GM23338 (cell line): ENCODE measurements around the gene BRSK2.

Experiments used
- CREB1 ChIP-seq: fragments of 250-450 bp; sonication (Bioruptor Pico); IDR thresholded peaks from 2 replicates; pipeline ENCODE4 v1.5.0; 2020; ENCODE audit warnings: low read depth, mild to moderate bottlenecking, moderate library complexity
- ETS1 ChIP-seq: IDR thresholded peaks from 2 replicates; pipeline ENCODE4 v1.6.1; 2016; ENCODE audit warnings: antibody characterized with exemption
- EZH2 ChIP-seq: fragments of 200-600 bp; sonication (generic); IDR thresholded peaks from one replicate; pipeline ENCODE4 v1.8.0; 2017; ENCODE audit warnings: antibody characterized with exemption, mild to moderate bottlenecking, low read depth; ENCODE audit not compliant: unreplicated experiment
- EZH2phosphoT487 ChIP-seq: fragments of 200-600 bp; sonication (generic); IDR thresholded peaks from one replicate; pipeline ENCODE4 v1.8.1; 2018; ENCODE audit warnings: antibody characterized with exemption; ENCODE audit not compliant: unreplicated experiment
- JUNB ChIP-seq: IDR thresholded peaks from one replicate; pipeline ENCODE4 v1.6.1; 2016; ENCODE audit warnings: antibody characterized with exemption; ENCODE audit not compliant: unreplicated experiment
- NANOG ChIP-seq: IDR thresholded peaks from 2 replicates; pipeline ENCODE4 v1.6.1; 2016; ENCODE audit warnings: antibody characterized with exemption, borderline replicate concordance
- POLR2AphosphoS5 ChIP-seq: IDR thresholded peaks from 2 replicates; pipeline ENCODE4 v1.6.1; 2016; ENCODE audit warnings: antibody characterized with exemption, low read depth
- STAT1 ChIP-seq: IDR thresholded peaks from one replicate; pipeline ENCODE4 v1.6.1; 2016; ENCODE audit warnings: antibody characterized with exemption; ENCODE audit not compliant: unreplicated experiment
- ZNF114 ChIP-seq: fragments of 250-450 bp; sonication (Bioruptor Pico); IDR thresholded peaks from 2 replicates; pipeline ENCODE4 v1.5.0; 2020; ENCODE audit warnings: mild to moderate bottlenecking, moderate library complexity
- TF ChIP-seq, protein P1 (sequence below), 2 experiments: fragments of 200-600 bp in 1 of 2; sonication (generic) in 1 of 2; conservative IDR thresholded peaks; 2 replicates each; pipeline versions ENCODE4 v1.5.1 to v1.6.1; 2016 to 2017; ENCODE audit warnings: antibody characterized with exemption in 2 of 2, low read depth in 2 of 2, mild to moderate bottlenecking in 2 of 2, moderate library complexity in 1 of 2
- TF ChIP-seq, protein P2 (sequence below): IDR thresholded peaks from one replicate; pipeline ENCODE4 v1.6.1; 2018; ENCODE audit warnings: antibody characterized with exemption; ENCODE audit not compliant: unreplicated experiment

DNA sequence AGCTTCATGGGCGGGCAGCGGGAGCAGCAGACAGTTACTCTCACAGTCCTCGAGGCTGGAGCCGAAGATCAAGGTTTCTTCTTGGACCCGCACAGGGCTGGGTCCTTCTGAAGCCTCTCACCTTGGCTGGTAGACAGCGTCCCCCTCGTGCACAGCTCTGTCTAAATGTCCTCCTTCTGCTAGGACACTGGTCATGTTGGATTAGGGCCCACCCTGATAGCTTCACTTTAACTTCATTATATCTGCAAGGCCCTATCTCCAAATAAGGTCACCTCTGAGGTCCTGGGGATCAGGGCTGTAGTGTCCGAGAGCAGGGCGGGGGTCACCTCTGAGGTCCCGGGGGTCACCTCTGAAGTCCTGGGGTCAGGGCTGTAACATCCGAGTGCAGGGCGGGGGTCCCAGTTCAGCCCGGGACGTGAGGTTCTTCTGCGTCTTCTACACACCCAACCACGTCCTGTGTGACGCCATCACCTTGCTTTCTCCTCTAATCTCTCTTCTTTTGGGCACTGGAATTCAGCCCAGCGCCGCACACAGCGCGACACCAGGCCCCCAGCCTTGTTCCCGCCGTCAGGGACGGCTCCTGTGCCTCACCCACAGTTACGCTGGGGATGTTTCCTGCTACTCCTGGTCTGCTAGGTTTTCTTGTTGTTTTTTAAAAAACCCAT, 46.2 kb upstream of the BRSK2 start:
- TF ChIP-seq, protein P1, sequence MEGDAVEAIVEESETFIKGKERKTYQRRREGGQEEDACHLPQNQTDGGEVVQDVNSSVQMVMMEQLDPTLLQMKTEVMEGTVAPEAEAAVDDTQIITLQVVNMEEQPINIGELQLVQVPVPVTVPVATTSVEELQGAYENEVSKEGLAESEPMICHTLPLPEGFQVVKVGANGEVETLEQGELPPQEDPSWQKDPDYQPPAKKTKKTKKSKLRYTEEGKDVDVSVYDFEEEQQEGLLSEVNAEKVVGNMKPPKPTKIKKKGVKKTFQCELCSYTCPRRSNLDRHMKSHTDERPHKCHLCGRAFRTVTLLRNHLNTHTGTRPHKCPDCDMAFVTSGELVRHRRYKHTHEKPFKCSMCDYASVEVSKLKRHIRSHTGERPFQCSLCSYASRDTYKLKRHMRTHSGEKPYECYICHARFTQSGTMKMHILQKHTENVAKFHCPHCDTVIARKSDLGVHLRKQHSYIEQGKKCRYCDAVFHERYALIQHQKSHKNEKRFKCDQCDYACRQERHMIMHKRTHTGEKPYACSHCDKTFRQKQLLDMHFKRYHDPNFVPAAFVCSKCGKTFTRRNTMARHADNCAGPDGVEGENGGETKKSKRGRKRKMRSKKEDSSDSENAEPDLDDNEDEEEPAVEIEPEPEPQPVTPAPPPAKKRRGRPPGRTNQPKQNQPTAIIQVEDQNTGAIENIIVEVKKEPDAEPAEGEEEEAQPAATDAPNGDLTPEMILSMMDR (conservative IDR thresholded peaks at IDR 0.05; ENCODE audit: low read depth in 2 of 2), result no peak
- TF ChIP-seq, protein P2, sequence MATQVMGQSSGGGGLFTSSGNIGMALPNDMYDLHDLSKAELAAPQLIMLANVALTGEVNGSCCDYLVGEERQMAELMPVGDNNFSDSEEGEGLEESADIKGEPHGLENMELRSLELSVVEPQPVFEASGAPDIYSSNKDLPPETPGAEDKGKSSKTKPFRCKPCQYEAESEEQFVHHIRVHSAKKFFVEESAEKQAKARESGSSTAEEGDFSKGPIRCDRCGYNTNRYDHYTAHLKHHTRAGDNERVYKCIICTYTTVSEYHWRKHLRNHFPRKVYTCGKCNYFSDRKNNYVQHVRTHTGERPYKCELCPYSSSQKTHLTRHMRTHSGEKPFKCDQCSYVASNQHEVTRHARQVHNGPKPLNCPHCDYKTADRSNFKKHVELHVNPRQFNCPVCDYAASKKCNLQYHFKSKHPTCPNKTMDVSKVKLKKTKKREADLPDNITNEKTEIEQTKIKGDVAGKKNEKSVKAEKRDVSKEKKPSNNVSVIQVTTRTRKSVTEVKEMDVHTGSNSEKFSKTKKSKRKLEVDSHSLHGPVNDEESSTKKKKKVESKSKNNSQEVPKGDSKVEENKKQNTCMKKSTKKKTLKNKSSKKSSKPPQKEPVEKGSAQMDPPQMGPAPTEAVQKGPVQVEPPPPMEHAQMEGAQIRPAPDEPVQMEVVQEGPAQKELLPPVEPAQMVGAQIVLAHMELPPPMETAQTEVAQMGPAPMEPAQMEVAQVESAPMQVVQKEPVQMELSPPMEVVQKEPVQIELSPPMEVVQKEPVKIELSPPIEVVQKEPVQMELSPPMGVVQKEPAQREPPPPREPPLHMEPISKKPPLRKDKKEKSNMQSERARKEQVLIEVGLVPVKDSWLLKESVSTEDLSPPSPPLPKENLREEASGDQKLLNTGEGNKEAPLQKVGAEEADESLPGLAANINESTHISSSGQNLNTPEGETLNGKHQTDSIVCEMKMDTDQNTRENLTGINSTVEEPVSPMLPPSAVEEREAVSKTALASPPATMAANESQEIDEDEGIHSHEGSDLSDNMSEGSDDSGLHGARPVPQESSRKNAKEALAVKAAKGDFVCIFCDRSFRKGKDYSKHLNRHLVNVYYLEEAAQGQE, result no peak
- TF ChIP-seq POLR2AphosphoS5 (no peak), EZH2 (no peak), EZH2phosphoT487 (no peak), JUNB (no peak), CREB1 (CRISPR knock-in tag) (no peak), NANOG (no peak), ZNF114 (CRISPR knock-in tag) (no peak), ETS1 (no peak), STAT1 (no peak)
